HepG2 (cell line): ENCODE results near the gene QRFP. TPM values are rescaled to one million over a fixed set of nuclear protein-coding genes. Genes with fewer than 3 reads are reported as not detected.

ENCODE experiments used
- ATAC-seq: fragments of 200-7000 bp; cut with Tn5 transposase; 3 replicates; pipeline ENCODE4 v1.9.1; 2020; ENCODE audit warnings: mild to moderate bottlenecking, moderate library complexity
- BruUV-seq: library from RNA; stranded (reverse); fragments of 400-500 nt; replicated peaks from 2 replicates; lab custom pipeline; 2021; lab: Mats Ljungman, UMichigan
- CTCF ChIA-PET: fragments of 300-600 bp; formaldehyde crosslinking; extraction: SDS; loops from one replicate; lab custom pipeline; 2021; ENCODE audit warnings: low total read pairs, inconsistent platforms, low intra/inter-chr PET ratio; lab: Yijun Ruan, JAX
- POLR2A ChIA-PET: fragments of 350-600 bp; sonication (Branson Sonifier 250); formaldehyde crosslinking; loops from one replicate; lab custom pipeline; 2020; ENCODE audit warnings: antibody characterized with exemption, inconsistent platforms; lab: Yijun Ruan, JAX
- DNase-seq: peaks from one replicate; pipeline ENCODE4 v3.0.0-alpha.2; 2015; ENCODE audit warnings: low spot score
- FAIRE-seq: peaks from 3 replicates; lab custom pipeline; 2011; peaks lifted over from hg19 to GRCh38; lab: Jason Lieb, UNC
- H2AFZ ChIP-seq: one replicate; pipeline ENCODE4 v1.6.1; 2011; ENCODE audit warnings: low read length, inconsistent platforms
- H3K27ac ChIP-seq: fragments of 300-600 bp; 3 replicates; pipeline ENCODE4 v1.8.0; 2011; ENCODE audit warnings: mixed run types, mild to moderate bottlenecking, mixed read lengths, low read length, inconsistent platforms; ENCODE audit not compliant: insufficient read depth; ENCODE audit errors: extremely low read length
- H3K27me3 ChIP-seq, 2 experiments: fragments of 200-600 bp in 1 of 2; 2 replicates in 1 of 2; 3 replicates in 1 of 2; pipeline versions ENCODE4 v1.6.0 to v1.8.0; 2011; ENCODE audit warnings: low read length in 2 of 2, mild to moderate bottlenecking in 2 of 2, moderate library complexity in 2 of 2, inconsistent platforms in 1 of 2; ENCODE audit not compliant: insufficient read depth in 2 of 2, control insufficient read depth in 1 of 2
- H3K36me3 ChIP-seq, 2 experiments: fragments of 200-600 bp in 1 of 2; replicated peaks in 1 of 2; 2 replicates in 1 of 2; 3 replicates in 1 of 2; pipeline versions ENCODE4 v1.5.1 to v1.8.0; 2011; ENCODE audit warnings: low read length in 2 of 2, inconsistent platforms in 1 of 2; ENCODE audit not compliant: insufficient read depth in 2 of 2, control insufficient read depth in 1 of 2
- H3K4me1 ChIP-seq: 2 replicates; pipeline ENCODE4 v1.5.1; 2012; ENCODE audit warnings: low read length, inconsistent platforms; ENCODE audit not compliant: insufficient read depth
- H3K4me2 ChIP-seq: 2 replicates; pipeline ENCODE4 v1.6.0; 2011; ENCODE audit warnings: low read depth, low read length, inconsistent platforms
- H3K4me3 ChIP-seq, 3 experiments: fragments of 200-600 bp in 1 of 3; sonication (generic), shearing (Covaris generic) in 1 of 3; replicated peaks in 1 of 3; 2 replicates each; pipeline ENCODE4 v1.5.1; 2011 to 2016; ENCODE audit warnings: low read length in 3 of 3, inconsistent platforms in 2 of 3, low read depth in 2 of 3, mild to moderate bottlenecking in 2 of 3, control low read depth in 1 of 3, mixed read lengths in 1 of 3; ENCODE audit not compliant: insufficient read depth in 1 of 3
- H3K79me2 ChIP-seq: one replicate; pipeline ENCODE4 v1.6.1; 2011; ENCODE audit warnings: low read length, inconsistent platforms; ENCODE audit not compliant: insufficient read depth
- H3K9ac ChIP-seq: 2 replicates; pipeline ENCODE4 v1.6.0; 2011; ENCODE audit warnings: mild to moderate bottlenecking, low read depth, low read length, inconsistent platforms; ENCODE audit not compliant: insufficient read depth
- H3K9me3 ChIP-seq: 2 replicates; pipeline ENCODE4 v1.5.1; 2012; ENCODE audit warnings: mild to moderate bottlenecking, low read length
- H4K20me1 ChIP-seq: 2 replicates; pipeline ENCODE4 v1.6.0; 2011; ENCODE audit warnings: inconsistent platforms, mild to moderate bottlenecking, low read length, moderate library complexity; ENCODE audit not compliant: insufficient read depth
- ATF5 ChIP-seq: sonication (generic); formaldehyde crosslinking; IDR thresholded peaks from 2 replicates; pipeline ENCODE4 v1.4.0; 2020; ENCODE audit warnings: mild to moderate bottlenecking, low read depth, missing genetic modification reagents
- RBM22 ChIP-seq: fragments of 200-400 bp; formaldehyde crosslinking; optimal IDR thresholded peaks from 2 replicates; pipeline ENCODE3; 2017; ENCODE audit warnings: mild to moderate bottlenecking, low read length, moderate library complexity
- ZC3H13 ChIP-seq: sonication (generic); formaldehyde crosslinking; IDR thresholded peaks from 2 replicates; pipeline ENCODE4 v1.8.1; 2023; ENCODE audit warnings: mild to moderate bottlenecking, missing genetic modification reagents, moderate library complexity
- ZNF383 ChIP-seq: sonication (generic); formaldehyde crosslinking; IDR thresholded peaks from 2 replicates; pipeline ENCODE4 v1.4.0; 2020; ENCODE audit warnings: missing genetic modification reagents, mild to moderate bottlenecking, borderline replicate concordance
- ZNF775 ChIP-seq: sonication (generic); formaldehyde crosslinking; IDR thresholded peaks from 2 replicates; pipeline ENCODE4 v1.4.0; 2020; ENCODE audit warnings: missing genetic modification reagents, mild to moderate bottlenecking, moderate library complexity, borderline replicate concordance
- WGBS: methylation state at CpG from one replicate; pipeline ENCODE4 v1.1.6; 2017; ENCODE audit warnings: low lambda C conversion rate; 5-methylcytosine and 5-hydroxymethylcytosine counted together
- in situ Hi-C: cut with HindIII; loops from 2 replicates; pipeline ENCODE4 v1.10.0; 2017; ENCODE audit warnings: low pct_unique_long_range_greater_than_20kb; ENCODE audit not compliant: extremely low pct_ligation_motif_present
- intact Hi-C: fragments of 100-400 bp; cut with micrococcal nuclease; formaldehyde crosslinking; loops from one replicate; pipeline ENCODE4 v1.10.0; 2022; ENCODE audit not compliant: unreplicated experiment
- polyA plus RNA-seq, 8 experiments: library from polyadenylated mRNA; depleted of rRNA in 3 of 8; stranded (reverse) in 7 of 8; unstranded in 1 of 8; fragments of >200 nt; fragmentation: Illumina TruSeq in 4 of 8; extraction: Trizol in 4 of 8; gene quantifications; 2 replicates each; pipeline versions ENCODE4 v1.2.1 to v1.2.3, GENCODE V29; 2011 to 2016; ENCODE audit warnings: low read depth in 4 of 8, missing spikeins in 1 of 8, mixed read lengths in 1 of 8; ENCODE audit not compliant: insufficient read depth in 1 of 8
- total RNA-seq, 5 experiments: library from RNA; depleted of rRNA; stranded (reverse); fragments of >200 nt; fragmentation: Illumina TruSeq; extraction: Trizol; gene quantifications; 2 replicates each; pipeline ENCODE4 v1.2.3, GENCODE V29; 2016; ENCODE audit warnings: low read depth in 1 of 5
- TF ChIP-seq, protein P1 (sequence below): sonication (generic); formaldehyde crosslinking; IDR thresholded peaks from 2 replicates; pipeline ENCODE4 v1.4.0; 2020; ENCODE audit warnings: low read depth, missing genetic modification reagents

QRFP gene
- total and polyA plus RNA-seq, 2 of the 13 experiments (the other 11 are each of a cell fraction or from before 2014, with no cell fraction given) = not detected

- 96% methylated on average over 14 of the region's 18 CpGs for WGBS
- H3K27ac ChIP-seq = no peak overlapping the region
Measured at GRCh38 chr9:130891688-130892476, 4.7 kb downstream of the QRFP start.

DNA sequence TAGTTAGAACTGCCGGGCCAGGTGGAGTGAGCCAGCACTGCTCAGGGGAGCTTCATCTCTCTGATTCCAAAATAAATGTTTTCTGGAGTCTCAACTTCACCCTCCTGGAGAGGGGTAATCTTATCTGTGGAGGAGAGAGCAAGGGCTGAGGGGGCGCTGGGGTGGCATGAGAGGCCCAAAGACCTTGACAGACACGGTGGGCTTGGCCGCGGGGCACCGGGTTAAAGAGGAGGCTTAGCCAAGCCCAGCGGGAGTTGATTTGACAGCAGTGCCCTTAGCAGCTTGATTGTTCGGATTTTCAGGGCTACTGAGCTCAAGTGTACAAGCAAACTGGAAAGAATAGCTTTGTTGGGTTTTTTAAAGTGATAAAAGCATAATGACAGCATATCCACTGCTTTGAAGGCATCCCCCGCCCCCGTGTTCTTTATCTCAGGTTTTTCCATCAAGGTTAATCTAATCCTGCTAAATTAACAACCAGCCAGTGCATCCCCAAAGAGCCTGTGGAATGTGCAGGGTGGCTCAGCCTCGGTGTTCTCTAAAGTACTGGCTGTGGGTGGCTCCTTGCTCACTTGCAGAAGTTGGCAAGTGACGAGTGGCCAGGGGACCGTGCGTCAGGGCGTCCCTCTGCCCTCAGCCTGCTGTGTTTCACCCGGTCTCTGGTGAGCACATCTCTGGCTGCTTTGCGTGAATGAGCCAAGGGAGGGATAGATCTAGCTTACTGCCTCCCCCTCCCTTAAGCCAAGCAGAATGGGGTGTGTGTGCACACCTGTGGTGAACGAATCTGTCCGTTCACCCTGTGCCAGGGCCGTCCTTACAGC lies 5.5 kb downstream of the QRFP start:
- Histone ChIP-seq H3K9ac (no peak overlapping the region), H3K4me1 (no peaks in the 10 kb centered on the region), H3K4me3 (no peak overlapping the region), H3K27ac (no peak overlapping the region), H3K27me3 (no peaks in the 10 kb centered on the region), H4K20me1 (no peaks in the 10 kb centered on the region), H3K36me3 (peaks cover 3 to 33% of the 10 kb centered on the region in 2 experiments), H2AFZ (no peak overlapping the region), H3K4me2 (no peak overlapping the region), H3K9me3 (no peaks in the 10 kb centered on the region), H3K79me2 (no peaks in the 10 kb centered on the region)
- 94% methylated on average over 15 of the region's 20 CpGs for WGBS
- no peak for ATAC-seq
- CTCF ChIA-PET = no interaction called here
- no peak for FAIRE-seq
- BruUV-seq = no TSS peak
- TF ChIP-seq, protein P1, sequence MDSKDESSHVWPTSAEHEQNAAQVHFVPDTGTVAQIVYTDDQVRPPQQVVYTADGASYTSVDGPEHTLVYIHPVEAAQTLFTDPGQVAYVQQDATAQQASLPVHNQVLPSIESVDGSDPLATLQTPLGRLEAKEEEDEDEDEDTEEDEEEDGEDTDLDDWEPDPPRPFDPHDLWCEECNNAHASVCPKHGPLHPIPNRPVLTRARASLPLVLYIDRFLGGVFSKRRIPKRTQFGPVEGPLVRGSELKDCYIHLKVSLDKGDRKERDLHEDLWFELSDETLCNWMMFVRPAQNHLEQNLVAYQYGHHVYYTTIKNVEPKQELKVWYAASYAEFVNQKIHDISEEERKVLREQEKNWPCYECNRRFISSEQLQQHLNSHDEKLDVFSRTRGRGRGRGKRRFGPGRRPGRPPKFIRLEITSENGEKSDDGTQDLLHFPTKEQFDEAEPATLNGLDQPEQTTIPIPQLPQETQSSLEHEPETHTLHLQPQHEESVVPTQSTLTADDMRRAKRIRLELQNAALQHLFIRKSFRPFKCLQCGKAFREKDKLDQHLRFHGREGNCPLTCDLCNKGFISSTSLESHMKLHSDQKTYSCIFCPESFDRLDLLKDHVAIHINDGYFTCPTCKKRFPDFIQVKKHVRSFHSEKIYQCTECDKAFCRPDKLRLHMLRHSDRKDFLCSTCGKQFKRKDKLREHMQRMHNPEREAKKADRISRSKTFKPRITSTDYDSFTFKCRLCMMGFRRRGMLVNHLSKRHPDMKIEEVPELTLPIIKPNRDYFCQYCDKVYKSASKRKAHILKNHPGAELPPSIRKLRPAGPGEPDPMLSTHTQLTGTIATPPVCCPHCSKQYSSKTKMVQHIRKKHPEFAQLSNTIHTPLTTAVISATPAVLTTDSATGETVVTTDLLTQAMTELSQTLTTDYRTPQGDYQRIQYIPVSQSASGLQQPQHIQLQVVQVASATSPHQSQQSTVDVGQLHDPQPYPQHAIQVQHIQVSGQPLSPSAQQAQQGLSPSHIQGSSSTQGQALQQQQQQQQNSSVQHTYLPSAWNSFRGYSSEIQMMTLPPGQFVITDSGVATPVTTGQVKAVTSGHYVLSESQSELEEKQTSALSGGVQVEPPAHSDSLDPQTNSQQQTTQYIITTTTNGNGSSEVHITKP (CRISPR knock-in tag) = no peak
- TF ChIP-seq RBM22 = peak; percentile 37
- in situ Hi-C loops = loop anchor here (10.0 kb wide), 1 partner anchor 104 kb away; no protein-coding TSS in a partner anchor
- no peak for DNase-seq
- intact Hi-C loops = no loop called here
- POLR2A ChIA-PET = no interaction called here

More at GRCh38 chr9:130891688-130892476, 4.7 kb downstream of the QRFP start:
- ChIA-PET POLR2A (no interaction called here), CTCF (no interaction called here)
- ATAC-seq (no peak), DNase-seq (no peak), FAIRE-seq (no peak)
- Histone ChIP-seq H3K9me3 (no peaks in the 10 kb centered on the region), H3K79me2 (no peaks in the 10 kb centered on the region), H3K4me2 (no peak overlapping the region), H3K36me3 (peaks cover 1 to 25% of the 10 kb centered on the region in 2 experiments; a peak in 2 of 5 replicates), H2AFZ (no peak overlapping the region), H3K4me1 (no peaks in the 10 kb centered on the region), H3K4me3 (no peak overlapping the region), H3K27me3 (peaks cover 4 to 8% of the 10 kb centered on the region in 2 experiments; a peak in 3 of 5 replicates), H3K9ac (no peak overlapping the region), H4K20me1 (no peaks in the 10 kb centered on the region)
- no TSS peak for BruUV-seq
- intact Hi-C loops (no loop called here), in situ Hi-C loops (loop anchor here (10.0 kb wide), 1 partner anchor 103 kb away; no protein-coding TSS in a partner anchor)
- TF ChIP-seq ATF5 (CRISPR knock-in tag) (no peak), ZNF775 (no peak), ZNF383 (no peak), ZC3H13 (CRISPR knock-in tag) (0 out of 2 replicates have a peak, but pooled peaks have one; percentile 31)
